NCI-H2196 (cell line): Measurements from ENCODE around the gene MFSD6.
A peak's percentile ranks its signal among the peaks of the same experiment; 100 is the strongest.
"Not testable (repeated sequence)": the region's sequence is repeated elsewhere in the genome, so short reads cannot be mapped to it uniquely, and the experiment has no call there.

Source experiments
- DNase-seq: peaks from one replicate; lab custom pipeline; 2025; ENCODE audit not compliant: unreplicated experiment; lab: John Stamatoyannopoulos, UW

MFSD6 gene

GRCh38 chr2:190497428-190497827, 89.3 kb downstream of the MFSD6 start:
- DNase-seq, result no peak

GRCh38 chr2:190499273-190499672, 91.1 kb downstream of the MFSD6 start:
- no peak for DNase-seq

- DNase-seq, result no peak
Measured at GRCh38 chr2:190500054-190500502, 91.9 kb downstream of the MFSD6 start.

- no peak for DNase-seq
Measured at GRCh38 chr2:190501231-190501630, 93.1 kb downstream of the MFSD6 start.

- DNase-seq, result no peak
Measured at GRCh38 chr2:190501702-190502407, 93.7 kb downstream of the MFSD6 start.

- no peak for DNase-seq
Measured at GRCh38 chr2:190503088-190503487, 94.9 kb downstream of the MFSD6 start.

- no peak for DNase-seq
Measured at GRCh38 chr2:190504912-190505311, 96.8 kb downstream of the MFSD6 start.

- no peak for DNase-seq
Measured at GRCh38 chr2:190505696-190506095, 97.5 kb downstream of the MFSD6 start.

GRCh38 chr2:190506666-190507065, 98.5 kb downstream of the MFSD6 start:
- DNase-seq, result peak; percentile 28

- DNase-seq, result peak; percentile 51
Measured at GRCh38 chr2:190507135-190507534, 99.0 kb downstream of the MFSD6 start.

GRCh38 chr2:190509895-190510294, 101.7 kb downstream of the MFSD6 start:
- DNase-seq, result not testable (repeated sequence)

GRCh38 chr2:190511104-190511503, 102.9 kb downstream of the MFSD6 start:
- peak; percentile 28 for DNase-seq

- no peak for DNase-seq
Measured at GRCh38 chr2:190512539-190513095, 104.5 kb downstream of the MFSD6 start.

- no peak for DNase-seq
Measured at GRCh38 chr2:190513877-190514276, 105.7 kb downstream of the MFSD6 start.

GRCh38 chr2:190514676-190515075, 106.5 kb downstream of the MFSD6 start:
- no peak for DNase-seq

GRCh38 chr2:190515687-190516086, 107.5 kb downstream of the MFSD6 start:
- DNase-seq, result no peak

GRCh38 chr2:190517468-190517867, 109.3 kb downstream of the MFSD6 start:
- no peak for DNase-seq

GRCh38 chr2:190519975-190520767, 112.0 kb downstream of the MFSD6 start:
- no peak for DNase-seq

- DNase-seq, result no peak
Measured at GRCh38 chr2:190524928-190525327, 116.8 kb downstream of the MFSD6 start.

GRCh38 chr2:190526105-190526750, 118.1 kb downstream of the MFSD6 start:
- DNase-seq, result no peak

- DNase-seq, result no peak
Measured at GRCh38 chr2:190527214-190527613, 119.1 kb downstream of the MFSD6 start.
